T-cell (primary cell): ENCODE measurements around the gene ARHGAP22. TPM values are rescaled to one million over a fixed set of nuclear protein-coding genes. Genes with fewer than 3 reads are reported as not detected.

Experiments used
- ATAC-seq, 4 experiments: fragments of 200-7000 bp in 3 of 4; fragments of 150-1000 bp in 1 of 4; cut with Tn5 transposase; replicated peaks in 1 of 4; 1 replicate in 3 of 4; 2 replicates in 1 of 4; pipeline ENCODE4 v1.10.0; 2021; ENCODE audit warnings: moderate library complexity in 3 of 4, mild to moderate bottlenecking in 2 of 4, moderate number of reproducible peaks in 1 of 4
- CTCF ChIA-PET, 2 donors: fragments of 300-600 bp; sonication (Branson Sonifier 250); formaldehyde crosslinking; loops; one replicate each; lab custom pipeline; 2022; ENCODE audit warnings: antibody characterized with exemption in 2 of 2; lab: Charles Lee
- POLR2A ChIA-PET, 2 donors: fragments of 300-600 bp; sonication (Branson Sonifier 250); formaldehyde crosslinking; loops; one replicate each; lab custom pipeline; 2022; ENCODE audit warnings: antibody characterized with exemption in 2 of 2; lab: Charles Lee
- DNase-seq, 35 experiments: peaks; one replicate each; pipeline versions ENCODE4 v3.0.0 to v3.0.0-alpha.2; 2013 to 2023
- H3K27ac ChIP-seq: one replicate; pipeline ENCODE4 v1.5.1; 2013; ENCODE audit warnings: low read length
- H3K27me3 ChIP-seq, 2 experiments: replicated peaks in 1 of 2; 1 replicate in 1 of 2; 2 replicates in 1 of 2; pipeline versions ENCODE4 v1.6.1 to v1.7.0; 2013; ENCODE audit warnings: low read length in 1 of 2, mixed read lengths in 1 of 2; ENCODE audit not compliant: control insufficient read depth in 2 of 2, insufficient read depth in 2 of 2; ENCODE audit errors: extremely low read depth in 1 of 2
- H3K36me3 ChIP-seq, 2 donors: 1 replicate in 1 of 2; 2 replicates in 1 of 2; pipeline versions ENCODE4 v1.6.1 to v1.7.0; 2013; ENCODE audit warnings: low read length in 1 of 2; ENCODE audit not compliant: control insufficient read depth in 2 of 2, insufficient read depth in 1 of 2; ENCODE audit errors: extremely low read depth in 1 of 2
- H3K4me1 ChIP-seq, 2 experiments: 1 replicate in 1 of 2; 2 replicates in 1 of 2; pipeline versions ENCODE4 v1.6.1 to v1.7.0; 2013; ENCODE audit warnings: low read length in 2 of 2, mixed read lengths in 1 of 2; ENCODE audit not compliant: insufficient read depth in 2 of 2, control insufficient read depth in 1 of 2; ENCODE audit errors: extremely low read depth in 1 of 2
- H3K4me3 ChIP-seq, 2 donors: 1 replicate in 1 of 2; 2 replicates in 1 of 2; pipeline versions ENCODE4 v1.5.1 to v1.7.0; 2013; ENCODE audit warnings: mild to moderate bottlenecking in 2 of 2, low read length in 1 of 2, moderate library complexity in 1 of 2; ENCODE audit not compliant: control insufficient read depth in 1 of 2; ENCODE audit errors: extremely low read depth in 1 of 2
- H3K9me3 ChIP-seq: 2 replicates; pipeline ENCODE4 v1.7.0; 2013
- H3K27ac Mint-ChIP-seq, 2 donors: one replicate each; pipeline ENCODE4 v1.8.0; 2020 to 2021; ENCODE audit warnings: mild to moderate bottlenecking in 2 of 2, mixed read lengths in 2 of 2
- H3K27me3 Mint-ChIP-seq, 2 donors: one replicate each; pipeline ENCODE4 v1.8.0; 2021 to 2022; ENCODE audit warnings: mixed read lengths in 2 of 2
- H3K36me3 Mint-ChIP-seq: one replicate; pipeline ENCODE4 v1.8.0; 2021; ENCODE audit warnings: mixed read lengths
- H3K4me1 Mint-ChIP-seq, 3 donors: one replicate each; pipeline ENCODE4 v1.8.0; 2020 to 2022; ENCODE audit warnings: mixed read lengths in 3 of 3, mild to moderate bottlenecking in 1 of 3
- H3K4me3 Mint-ChIP-seq, 3 donors: one replicate each; pipeline ENCODE4 v1.8.0; 2020 to 2022; ENCODE audit warnings: mild to moderate bottlenecking in 3 of 3, mixed read lengths in 3 of 3, moderate library complexity in 3 of 3
- H3K9me3 Mint-ChIP-seq, 3 donors: one replicate each; pipeline ENCODE4 v1.8.0; 2020 to 2022; ENCODE audit warnings: mixed read lengths in 3 of 3
- WGBS: methylation state at CpG from one replicate; pipeline ENCODE4 v1.1.5; 2013; ENCODE audit warnings: missing lambda C conversion rate; ENCODE audit not compliant: insufficient coverage; 5-methylcytosine and 5-hydroxymethylcytosine counted together
- total RNA-seq, 35 experiments: library from RNA in 6 of 35; stranded (reverse) in 6 of 35; fragments of 120-200 nt in 1 of 35; gene quantifications; one replicate each; pipeline versions ENCODE4 v1.2.1 to v1.2.4 and lab custom pipeline; 2013 to 2026

The ARHGAP22 gene
- total RNA-seq, 5 donors from 2014 or later (not counting 1 experiment from before 2014, with no cell fraction given): 0.33 to 2.2 (median 0.60) TPM

DNA sequence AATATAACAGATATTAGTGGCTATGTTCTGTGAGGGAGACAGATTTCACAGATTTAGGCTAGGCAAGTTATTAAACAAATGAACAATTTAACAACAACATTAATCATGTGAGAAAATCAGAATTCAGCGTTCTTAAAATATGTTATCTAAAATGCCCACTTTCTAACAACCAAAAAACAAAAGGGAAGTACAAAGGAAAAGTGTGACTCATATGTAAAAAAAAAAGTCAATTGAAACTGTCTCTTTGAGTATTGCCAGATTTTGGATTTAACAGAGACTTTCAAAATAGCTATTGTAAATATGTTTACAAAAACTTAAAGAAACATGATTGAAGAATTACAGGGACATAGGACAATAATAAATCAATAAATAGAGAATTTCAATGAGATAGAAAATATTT lies 34.8 kb upstream of the ARHGAP22 start:
- no CpG with 5 or more reads among the region's 1 CpG for WGBS
- H3K27me3 Mint-ChIP-seq: peaks cover 23 to 38% of the 10 kb centered on the region in 2 donors

DNA sequence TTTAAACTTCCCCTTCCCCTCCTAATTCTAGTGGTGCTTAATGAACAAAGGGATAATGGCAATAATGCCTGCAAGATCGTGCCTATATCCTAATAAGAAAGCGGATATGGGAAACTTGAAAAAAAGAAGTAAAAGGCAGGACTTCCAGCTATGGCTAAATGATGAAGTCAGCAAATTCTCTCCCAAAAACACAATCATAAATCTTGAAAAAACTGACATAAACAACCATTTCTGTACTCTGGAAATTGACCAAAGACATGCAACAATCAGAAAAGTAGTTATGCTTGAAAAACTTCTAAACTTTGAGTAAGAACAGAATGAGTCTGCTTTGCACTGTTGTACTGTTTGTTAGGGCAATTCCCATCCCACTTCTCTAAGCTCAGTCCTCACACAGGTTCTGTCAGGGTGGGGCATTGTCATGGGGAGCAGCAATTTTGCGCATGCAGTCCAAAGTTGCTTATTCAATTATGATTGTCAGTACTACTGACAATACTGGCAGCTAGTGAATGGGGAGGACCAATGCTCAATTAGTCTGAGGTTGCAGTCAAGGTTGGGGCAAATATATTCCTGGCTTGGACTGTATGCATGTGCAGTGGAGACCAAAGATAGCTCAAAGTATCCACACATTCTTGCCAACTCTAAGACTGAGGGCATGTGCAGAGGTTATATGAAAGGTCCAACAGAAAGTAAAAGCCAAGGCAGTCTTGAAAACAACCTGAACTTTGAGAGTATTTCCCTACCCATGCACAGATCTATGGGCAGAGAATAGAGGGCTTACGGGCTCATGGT lies 34.1 kb upstream of the ARHGAP22 start:
- ChIA-PET POLR2A (interaction anchor here in 1 of 2 donors (0.5 kb wide), 1 partner anchor 21 kb away, joined by 3 read pairs; no protein-coding TSS in a partner anchor), CTCF (no interaction called here)
- DNase-seq: no peak
- Histone ChIP-seq H3K27me3 (peaks cover 0 to 24% of the 10 kb centered on the region in 2 experiments), H3K4me1 (peaks cover 0 to 17% of the 10 kb centered on the region in 2 experiments), H3K36me3 (no peaks in the 10 kb centered on the region), H3K4me3 (no peak overlapping the region), H3K9me3 (peaks cover 2% of the 10 kb centered on the region), H3K27ac (no peak overlapping the region)
- H3K36me3 Mint-ChIP-seq: no peaks in the 10 kb centered on the region
- no peak overlapping the region for H3K4me3 Mint-ChIP-seq
- no peak for ATAC-seq
- peaks cover 23 to 41% of the 10 kb centered on the region in 2 donors for H3K27me3 Mint-ChIP-seq
- H3K9me3 Mint-ChIP-seq: peaks cover 7 to 15% (median 15%) of the 10 kb centered on the region in 3 donors
- H3K27ac Mint-ChIP-seq: no peak overlapping the region
- WGBS: 100% methylated on average over 1 of the region's 4 CpGs
- peaks cover 8 to 11% (median 10%) of the 10 kb centered on the region in 3 donors for H3K4me1 Mint-ChIP-seq

More for the DNA sequence above, 34.8 kb upstream of the ARHGAP22 start:
- CTCF ChIA-PET: interaction anchor here in 1 of 2 donors (0.6 to 0.8 kb wide), 2 partner anchors 12 to 17 kb away, joined by 3 read pairs; no protein-coding TSS in a partner anchor
- POLR2A ChIA-PET: interaction anchor here in 1 of 2 donors (0.5 kb wide), 1 partner anchor 22 kb away, joined by 3 read pairs; no protein-coding TSS in a partner anchor
- Mint-ChIP-seq H3K9me3 (peaks cover 7 to 15% (median 15%) of the 10 kb centered on the region in 3 donors), H3K27ac (no peak overlapping the region), H3K4me1 (peaks cover under 1 to 4% (median 3%) of the 10 kb centered on the region in 3 donors), H3K4me3 (no peak overlapping the region), H3K36me3 (no peaks in the 10 kb centered on the region)
- ATAC-seq (no peak), DNase-seq (no peak)
- Histone ChIP-seq H3K4me3 (no peak overlapping the region), H3K27me3 (peaks cover 0 to 21% of the 10 kb centered on the region in 2 experiments), H3K36me3 (no peaks in the 10 kb centered on the region), H3K27ac (no peak overlapping the region), H3K4me1 (peaks cover 0 to 10% of the 10 kb centered on the region in 2 experiments), H3K9me3 (peaks cover 2% of the 10 kb centered on the region)

DNA sequence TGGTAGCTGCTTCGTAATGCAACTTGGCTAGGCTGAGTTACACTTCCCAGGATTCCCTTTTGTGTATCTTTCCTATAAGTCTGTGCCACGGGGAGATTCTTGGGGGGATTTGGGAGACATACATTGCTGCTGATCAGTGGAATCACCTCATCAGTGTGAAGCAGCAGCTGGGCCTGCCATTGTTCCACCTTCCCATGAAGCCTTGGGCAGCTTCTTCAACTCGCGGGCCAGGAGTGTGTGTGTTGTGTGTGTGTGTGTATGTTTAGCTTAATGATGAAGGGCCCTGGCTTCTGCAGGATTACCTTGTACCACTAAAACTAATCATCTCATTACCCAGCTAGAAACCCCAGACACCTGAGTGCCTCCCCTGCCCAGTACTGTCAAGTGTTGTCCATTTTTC lies 33.3 kb upstream of the ARHGAP22 start:
- Mint-ChIP-seq H3K27me3 (peaks cover 23 to 44% of the 10 kb centered on the region in 2 donors), H3K27ac (no peak overlapping the region), H3K4me3 (no peak overlapping the region), H3K9me3 (peaks cover 7 to 15% (median 15%) of the 10 kb centered on the region in 3 donors), H3K36me3 (no peaks in the 10 kb centered on the region), H3K4me1 (peaks cover 9 to 18% (median 17%) of the 10 kb centered on the region in 3 donors)
- ChIA-PET POLR2A (no interaction called here), CTCF (no interaction called here)
- H3K36me3 ChIP-seq: no peaks in the 10 kb centered on the region
- peaks cover 0 to 22% of the 10 kb centered on the region in 2 experiments for H3K4me1 ChIP-seq
- peaks cover 0 to 28% of the 10 kb centered on the region in 2 experiments for H3K27me3 ChIP-seq
- no peak for ATAC-seq
- no peak overlapping the region for H3K27ac ChIP-seq
- H3K9me3 ChIP-seq: peaks cover 2% of the 10 kb centered on the region
- WGBS: 100% methylated on average over 1 of the region's 4 CpGs
- no peak overlapping the region for H3K4me3 ChIP-seq
- no peak for DNase-seq

DNA sequence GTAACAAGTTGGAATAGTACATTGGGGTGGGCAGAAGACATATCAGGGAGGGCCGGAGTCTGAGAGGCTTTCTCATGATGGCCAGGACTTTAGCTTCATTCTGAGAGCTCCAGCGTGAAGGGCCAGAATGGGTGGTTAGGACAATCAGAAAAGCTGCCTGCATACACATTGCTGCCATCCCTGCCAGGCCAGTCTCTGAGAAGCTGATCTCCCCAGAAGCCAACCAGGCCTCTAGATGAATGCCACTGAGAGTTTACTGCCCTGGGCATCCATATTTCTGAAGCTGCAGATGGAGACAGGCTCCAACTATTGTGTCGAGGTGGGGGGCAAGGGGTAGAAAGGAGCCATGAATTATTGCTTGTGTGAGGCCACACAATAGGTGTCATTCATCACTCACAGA lies 32.0 kb upstream of the ARHGAP22 start:
- no peaks in the 10 kb centered on the region for H3K36me3 ChIP-seq
- Mint-ChIP-seq H3K27ac (no peak overlapping the region), H3K27me3 (peaks cover 23 to 50% of the 10 kb centered on the region in 2 donors), H3K36me3 (no peaks in the 10 kb centered on the region), H3K4me1 (peaks cover 9 to 18% (median 17%) of the 10 kb centered on the region in 3 donors), H3K4me3 (no peak overlapping the region), H3K9me3 (peaks cover 7 to 15% (median 15%) of the 10 kb centered on the region in 3 donors)
- H3K27me3 ChIP-seq: peaks cover 0 to 28% of the 10 kb centered on the region in 2 experiments
- ChIA-PET POLR2A (interaction anchor here in 1 of 2 donors (0.6 kb wide), 1 partner anchor 104 kb away, joined by 3 read pairs; no protein-coding TSS in a partner anchor), CTCF (no interaction called here)
- H3K4me3 ChIP-seq: no peak overlapping the region
- DNase-seq (no peak), ATAC-seq (no peak)
- peaks cover 2% of the 10 kb centered on the region for H3K9me3 ChIP-seq
- 81% methylated on average over 3 of the region's 3 CpGs for WGBS
- peaks cover 0 to 22% of the 10 kb centered on the region in 2 experiments for H3K4me1 ChIP-seq
- H3K27ac ChIP-seq: no peak overlapping the region

DNA sequence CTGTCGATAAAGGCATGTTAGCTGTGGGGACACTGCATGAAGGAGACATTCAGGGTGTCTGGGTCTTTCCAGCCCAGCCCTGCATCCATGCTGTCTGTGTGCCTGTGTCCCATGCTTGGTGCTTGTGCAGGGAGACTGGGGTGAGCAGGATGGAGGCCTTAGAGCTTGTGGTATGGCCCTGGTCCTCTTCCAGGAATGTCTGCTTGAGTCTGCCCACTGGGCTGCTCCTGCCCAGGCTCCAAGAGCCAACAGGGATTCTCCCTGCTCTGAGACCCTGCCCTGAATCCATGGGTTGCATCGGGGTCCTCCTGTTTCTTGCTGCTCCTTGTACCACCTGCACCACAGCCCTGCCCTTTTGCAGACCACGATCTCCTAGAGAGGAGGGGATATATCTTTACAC lies 31.4 kb upstream of the ARHGAP22 start:
- DNase-seq (no peak), ATAC-seq (no peak)
- peaks cover 9 to 18% (median 17%) of the 10 kb centered on the region in 3 donors for H3K4me1 Mint-ChIP-seq
- no peak overlapping the region for H3K4me3 ChIP-seq
- H3K27ac Mint-ChIP-seq: no peak overlapping the region
- CTCF ChIA-PET: no interaction called here
- no peaks in the 10 kb centered on the region for H3K36me3 Mint-ChIP-seq
- peaks cover 0 to 28% of the 10 kb centered on the region in 2 experiments for H3K27me3 ChIP-seq
- H3K9me3 Mint-ChIP-seq: peaks cover 6 to 15% (median 15%) of the 10 kb centered on the region in 3 donors
- no peak overlapping the region for H3K4me3 Mint-ChIP-seq
- H3K27me3 Mint-ChIP-seq: peaks cover 27 to 50% of the 10 kb centered on the region in 2 donors
- H3K4me1 ChIP-seq: peaks cover 0 to 22% of the 10 kb centered on the region in 2 experiments
- peaks cover 1% of the 10 kb centered on the region for H3K9me3 ChIP-seq
- POLR2A ChIA-PET: no interaction called here
- no peaks in the 10 kb centered on the region for H3K36me3 ChIP-seq
- WGBS: 40% methylated on average over 1 of the region's 3 CpGs
- no peak overlapping the region for H3K27ac ChIP-seq

DNA sequence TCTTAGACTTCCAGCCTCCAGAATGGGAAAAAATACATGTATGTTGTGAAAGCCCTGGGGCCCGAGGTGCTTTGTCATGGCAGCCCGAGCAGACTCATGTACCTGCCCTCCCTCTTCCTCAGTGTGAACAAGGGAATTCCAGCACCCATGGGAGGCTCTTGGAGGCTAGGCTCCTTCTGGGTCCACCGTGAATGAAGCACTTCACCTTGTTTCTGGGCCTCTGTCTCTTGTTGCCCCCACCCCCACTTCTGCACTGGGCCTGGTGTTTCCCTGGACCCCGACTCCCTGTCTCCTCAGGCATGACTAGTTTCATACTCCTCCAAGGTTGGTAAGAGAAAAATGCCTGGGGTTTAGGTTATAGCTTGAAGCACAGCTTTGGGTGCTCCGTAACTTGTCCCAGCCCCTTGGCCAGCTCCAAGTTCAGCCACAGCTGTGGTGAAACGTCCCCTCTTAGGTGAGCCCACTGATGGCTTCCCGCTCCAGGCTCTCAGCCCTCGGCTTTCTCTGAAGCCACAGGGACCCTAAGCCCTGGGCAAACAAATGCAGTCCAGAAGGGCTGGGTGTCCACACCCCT lies 30.2 kb upstream of the ARHGAP22 start:
- Histone ChIP-seq H3K4me1 (peaks cover 0 to 22% of the 10 kb centered on the region in 2 experiments), H3K27me3 (peaks cover 0 to 28% of the 10 kb centered on the region in 2 experiments), H3K36me3 (no peaks in the 10 kb centered on the region), H3K4me3 (no peak overlapping the region), H3K9me3 (no peaks in the 10 kb centered on the region), H3K27ac (no peak overlapping the region)
- Mint-ChIP-seq H3K4me3 (no peak overlapping the region), H3K36me3 (no peaks in the 10 kb centered on the region), H3K9me3 (peaks cover 2 to 12% (median 11%) of the 10 kb centered on the region in 3 donors), H3K27me3 (peaks cover 30 to 50% of the 10 kb centered on the region in 2 donors), H3K4me1 (peaks cover 9 to 18% (median 17%) of the 10 kb centered on the region in 3 donors), H3K27ac (peak overlapping the region in 1 of 2 donors; percentile 77)
- DNase-seq: no peak
- CTCF ChIA-PET: no interaction called here
- WGBS: 78% methylated on average over 7 of the region's 8 CpGs
- POLR2A ChIA-PET: no interaction called here
- ATAC-seq: no peak
